ENCODE data around the gene NOD2. TPM values are rescaled to one million over a fixed set of nuclear protein-coding genes. Genes with fewer than 3 reads are reported as not detected.

The NOD2 gene
- total and polyA plus RNA-seq, 2 donors (not counting 1 experiment from before 2014, with no cell fraction given): 0.50 TPM; not detected in 1

GRCh38 chr16:50677351-50677750 lies 16.1 kb upstream of the NOD2 start:
- Histone ChIP-seq H4K20me1 (ENCODE audit: control insufficient read depth, extremely low read depth, insufficient read depth, low read length) (no peaks in the 10 kb centered on the region), H3K4me1 (ENCODE audit: control insufficient read depth, extremely low read depth, insufficient read depth, low read length) (no peaks in the 10 kb centered on the region), H3K36me3 (ENCODE audit: control insufficient read depth, insufficient read depth, low read length) (no peaks in the 10 kb centered on the region), H3K79me2 (ENCODE audit: control insufficient read depth, insufficient read depth, low read length) (no peaks in the 10 kb centered on the region), H3K27ac (ENCODE audit: insufficient read depth, low read length) (no peak overlapping the region), H3K4me3 (replicated peaks in 1 of 4; ENCODE audit: control extremely low read depth in 1 of 4, insufficient read depth in 1 of 4, low read depth in 3 of 4, low read length in 4 of 4) (no peak overlapping the region), H3K9me3 (ENCODE audit: control insufficient read depth, insufficient read depth, low read depth, low read length) (no peaks in the 10 kb centered on the region), H2AFZ (ENCODE audit: low read length) (no peak overlapping the region), H3K27me3 (ENCODE audit: control insufficient read depth, insufficient read depth, low read length) (no peaks in the 10 kb centered on the region), H3K4me2 (ENCODE audit: extremely low read depth, insufficient read depth, low read length) (no peak overlapping the region), H3K9ac (ENCODE audit: insufficient read depth, low read length) (no peak overlapping the region)
- TF ChIP-seq EZH2 (IDR thresholded peaks at IDR 0.05; ENCODE audit: low read length, missing control alignments) (no peak), CTCF (conservative IDR thresholded peaks at IDR 0.05 in 1 of 2, IDR thresholded peaks at IDR 0.05 in 1 of 2; ENCODE audit: low read depth in 1 of 2, low read length in 2 of 2) (peak in 1 of 2 donors; percentile 34)
- no peak for DNase-seq (ENCODE audit: low read depth in 2 of 2)

- no peak overlapping the region for H3K27ac ChIP-seq (ENCODE audit: insufficient read depth, low read length)
- H3K36me3 ChIP-seq (ENCODE audit: control insufficient read depth, insufficient read depth, low read length): no peaks in the 10 kb centered on the region
- H3K9ac ChIP-seq (ENCODE audit: insufficient read depth, low read length): no peak overlapping the region
- H3K27me3 ChIP-seq (ENCODE audit: control insufficient read depth, insufficient read depth, low read length): no peaks in the 10 kb centered on the region
- no peak for TF ChIP-seq CTCF (conservative IDR thresholded peaks at IDR 0.05 in 1 of 2, IDR thresholded peaks at IDR 0.05 in 1 of 2; ENCODE audit: low read depth in 1 of 2, low read length in 2 of 2)
- no peak for TF ChIP-seq EZH2 (IDR thresholded peaks at IDR 0.05; ENCODE audit: low read length, missing control alignments)
- no peaks in the 10 kb centered on the region for H3K79me2 ChIP-seq (ENCODE audit: control insufficient read depth, insufficient read depth, low read length)
- no peaks in the 10 kb centered on the region for H4K20me1 ChIP-seq (ENCODE audit: control insufficient read depth, extremely low read depth, insufficient read depth, low read length)
- H3K4me3 ChIP-seq (replicated peaks in 1 of 4; ENCODE audit: control extremely low read depth in 1 of 4, insufficient read depth in 1 of 4, low read depth in 3 of 4, low read length in 4 of 4): no peak overlapping the region
- no peak for DNase-seq (ENCODE audit: low read depth in 2 of 2)
- H3K9me3 ChIP-seq (ENCODE audit: control insufficient read depth, insufficient read depth, low read depth, low read length): no peaks in the 10 kb centered on the region
- H3K4me2 ChIP-seq (ENCODE audit: extremely low read depth, insufficient read depth, low read length): no peak overlapping the region
- no peaks in the 10 kb centered on the region for H3K4me1 ChIP-seq (ENCODE audit: control insufficient read depth, extremely low read depth, insufficient read depth, low read length)
- H2AFZ ChIP-seq (ENCODE audit: low read length): no peak overlapping the region
These were observed 14.9 kb upstream of the NOD2 start for GRCh38 chr16:50678531-50678930.

GRCh38 chr16:50679266-50679665 lies 14.1 kb upstream of the NOD2 start:
- H3K36me3 ChIP-seq (ENCODE audit: control insufficient read depth, insufficient read depth, low read length): no peaks in the 10 kb centered on the region
- no peaks in the 10 kb centered on the region for H3K27me3 ChIP-seq (ENCODE audit: control insufficient read depth, insufficient read depth, low read length)
- no peaks in the 10 kb centered on the region for H4K20me1 ChIP-seq (ENCODE audit: control insufficient read depth, extremely low read depth, insufficient read depth, low read length)
- no peak overlapping the region for H3K9ac ChIP-seq (ENCODE audit: insufficient read depth, low read length)
- H3K9me3 ChIP-seq (ENCODE audit: control insufficient read depth, insufficient read depth, low read depth, low read length): no peaks in the 10 kb centered on the region
- TF ChIP-seq EZH2 (IDR thresholded peaks at IDR 0.05; ENCODE audit: low read length, missing control alignments): no peak
- no peak for TF ChIP-seq CTCF (conservative IDR thresholded peaks at IDR 0.05 in 1 of 2, IDR thresholded peaks at IDR 0.05 in 1 of 2; ENCODE audit: low read depth in 1 of 2, low read length in 2 of 2)
- H3K4me1 ChIP-seq (ENCODE audit: control insufficient read depth, extremely low read depth, insufficient read depth, low read length): no peaks in the 10 kb centered on the region
- no peak for DNase-seq (ENCODE audit: low read depth in 2 of 2)
- H3K4me2 ChIP-seq (ENCODE audit: extremely low read depth, insufficient read depth, low read length): no peak overlapping the region
- no peak overlapping the region for H3K27ac ChIP-seq (ENCODE audit: insufficient read depth, low read length)
- H3K79me2 ChIP-seq (ENCODE audit: control insufficient read depth, insufficient read depth, low read length): no peaks in the 10 kb centered on the region
- no peak overlapping the region for H3K4me3 ChIP-seq (replicated peaks in 1 of 4; ENCODE audit: control extremely low read depth in 1 of 4, insufficient read depth in 1 of 4, low read depth in 3 of 4, low read length in 4 of 4)
- no peak overlapping the region for H2AFZ ChIP-seq (ENCODE audit: low read length)
